ENCODE results near the gene RRBP1. TPM values are rescaled to one million over a fixed set of nuclear protein-coding genes. Genes with fewer than 3 reads are reported as not detected.

The RRBP1 gene
- total RNA-seq, 1 donor from 2014 or later: 124 TPM

DNA sequence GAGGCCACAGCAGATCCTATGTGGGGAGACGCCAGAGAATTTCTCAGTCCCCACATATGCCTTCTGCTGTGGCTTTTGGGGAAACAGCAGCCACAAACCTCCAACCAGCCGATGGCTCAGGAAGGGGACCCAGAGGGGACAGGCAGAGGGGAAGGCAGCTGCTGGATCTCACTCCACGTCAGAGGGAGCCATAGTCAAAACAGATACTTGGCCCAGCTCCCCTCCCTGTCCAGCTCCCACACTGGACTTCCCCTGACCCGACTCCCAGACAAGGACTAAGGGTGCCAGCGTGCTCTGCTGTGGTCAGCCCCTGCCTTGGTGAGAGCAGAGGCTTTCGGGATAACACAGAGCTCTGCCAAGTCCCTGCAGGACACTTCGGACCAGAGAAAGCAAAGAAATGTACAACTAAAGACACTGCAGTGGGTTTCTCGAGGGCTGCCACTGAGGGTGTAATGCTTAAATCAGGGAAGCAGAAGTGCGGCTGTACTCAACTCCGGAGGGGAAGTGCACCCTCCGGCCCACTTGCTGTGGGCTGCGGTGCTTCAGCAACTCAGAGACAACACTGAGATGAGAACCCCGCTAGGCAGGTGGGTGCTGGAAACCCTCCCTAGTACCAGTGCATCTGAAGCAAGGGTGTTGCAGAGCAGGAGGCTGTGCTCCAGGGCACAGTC lies 47.2 kb downstream of the RRBP1 start:
- no peak for DNase-seq (ENCODE audit: low spot score)

- DNase-seq (ENCODE audit: low spot score): no peak
Measured at GRCh38 chr20:17633850-17634500, 48.1 kb downstream of the RRBP1 start.

GRCh38 chr20:17633221-17633849 lies 48.7 kb downstream of the RRBP1 start:
- DNase-seq (ENCODE audit: low spot score): no peak

DNA sequence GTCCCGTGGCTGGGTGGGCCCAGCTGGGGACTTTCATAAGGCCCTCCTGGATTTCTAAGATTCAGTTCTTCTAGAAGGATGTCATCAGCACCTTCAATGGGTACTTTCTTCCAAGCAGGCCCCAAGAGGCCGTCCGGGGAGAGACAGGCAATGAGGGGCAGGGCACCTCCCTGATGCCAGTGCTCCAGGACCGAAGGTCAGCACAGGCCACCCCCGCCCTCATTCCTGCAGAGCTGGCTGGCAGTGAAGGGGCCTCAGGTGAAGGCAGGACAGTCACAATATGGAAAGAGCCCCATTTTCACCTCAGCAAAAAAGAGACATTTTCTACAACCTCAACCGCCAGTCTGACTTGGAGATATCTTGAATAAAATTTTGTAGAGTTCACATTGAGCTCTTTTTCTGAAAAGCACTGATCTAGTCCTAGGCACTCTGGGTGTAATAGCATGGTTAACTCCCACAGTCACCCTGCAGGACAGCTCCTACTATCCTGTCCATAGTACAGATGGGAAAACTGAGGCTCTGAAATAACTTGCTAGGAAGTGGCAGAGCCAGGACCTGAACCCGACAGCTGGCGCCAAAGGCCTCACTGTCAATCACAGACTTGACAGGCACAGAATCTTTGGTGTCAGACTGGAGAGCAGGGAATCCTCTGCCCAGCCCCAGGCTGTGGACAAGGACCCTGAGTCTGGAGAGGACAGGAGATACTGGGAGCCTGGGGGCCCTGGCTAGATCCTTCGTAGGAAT lies 50.3 kb downstream of the RRBP1 start:
- no peak for DNase-seq (ENCODE audit: low spot score)

DNA sequence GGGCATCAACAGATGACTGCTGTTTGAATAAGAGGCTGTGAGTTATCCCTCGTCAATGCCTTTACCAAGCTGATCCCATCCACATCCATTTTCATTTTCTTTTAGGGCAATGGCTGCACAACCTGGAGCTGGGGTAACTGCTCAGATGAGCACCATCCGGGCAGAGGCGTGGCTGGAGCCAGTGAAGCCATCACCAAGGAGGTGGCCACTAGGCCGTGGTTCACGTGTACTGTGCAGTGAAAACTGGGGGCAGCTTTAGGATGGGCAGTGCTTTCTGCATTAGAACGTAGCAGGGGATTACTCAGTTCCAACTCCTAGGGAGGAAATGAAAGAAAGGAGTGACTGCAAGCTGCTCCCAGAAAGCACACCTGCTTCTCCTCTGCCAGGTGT lies 51.2 kb downstream of the RRBP1 start:
- no peak for DNase-seq (ENCODE audit: low spot score)

DNA sequence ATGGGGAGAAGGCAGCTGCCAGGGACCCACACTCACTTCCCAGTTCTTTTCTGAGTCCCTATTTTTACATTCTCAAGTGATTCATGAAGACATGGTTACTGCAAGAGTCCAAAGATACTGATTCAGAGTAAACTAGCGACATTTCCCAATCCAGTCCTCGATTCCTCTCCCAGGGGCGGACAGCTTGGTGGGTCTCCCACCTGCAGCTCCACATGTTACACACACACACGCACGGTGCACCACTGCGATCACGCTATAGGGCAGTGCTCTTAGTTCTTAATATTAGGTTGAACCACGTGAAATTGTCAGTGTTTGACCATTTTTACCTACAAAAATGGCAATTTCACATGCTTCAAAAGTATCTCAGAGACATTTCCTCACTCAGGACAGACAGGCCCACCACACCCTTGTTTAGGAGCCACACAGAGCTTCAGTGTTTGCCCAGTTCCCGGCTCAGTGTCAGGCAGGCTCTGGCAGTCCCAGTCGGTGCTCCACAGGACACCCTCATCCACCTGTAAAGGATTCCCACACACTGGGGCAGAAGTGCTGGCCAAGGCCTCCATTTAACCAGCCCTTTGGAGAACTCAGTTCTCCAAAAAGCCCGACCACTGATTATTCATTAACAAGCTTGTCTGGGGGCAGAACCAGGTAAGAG lies 51.8 kb downstream of the RRBP1 start:
- no peak for DNase-seq (ENCODE audit: low spot score)

GRCh38 chr20:17629678-17630089 lies 52.4 kb downstream of the RRBP1 start:
- DNase-seq (ENCODE audit: low spot score): no peak

GRCh38 chr20:17629025-17629424 lies 53.0 kb downstream of the RRBP1 start:
- DNase-seq (ENCODE audit: low spot score): no peak

- DNase-seq (ENCODE audit: low spot score): no peak
Measured at GRCh38 chr20:17628101-17628841, 53.8 kb downstream of the RRBP1 start.

DNA sequence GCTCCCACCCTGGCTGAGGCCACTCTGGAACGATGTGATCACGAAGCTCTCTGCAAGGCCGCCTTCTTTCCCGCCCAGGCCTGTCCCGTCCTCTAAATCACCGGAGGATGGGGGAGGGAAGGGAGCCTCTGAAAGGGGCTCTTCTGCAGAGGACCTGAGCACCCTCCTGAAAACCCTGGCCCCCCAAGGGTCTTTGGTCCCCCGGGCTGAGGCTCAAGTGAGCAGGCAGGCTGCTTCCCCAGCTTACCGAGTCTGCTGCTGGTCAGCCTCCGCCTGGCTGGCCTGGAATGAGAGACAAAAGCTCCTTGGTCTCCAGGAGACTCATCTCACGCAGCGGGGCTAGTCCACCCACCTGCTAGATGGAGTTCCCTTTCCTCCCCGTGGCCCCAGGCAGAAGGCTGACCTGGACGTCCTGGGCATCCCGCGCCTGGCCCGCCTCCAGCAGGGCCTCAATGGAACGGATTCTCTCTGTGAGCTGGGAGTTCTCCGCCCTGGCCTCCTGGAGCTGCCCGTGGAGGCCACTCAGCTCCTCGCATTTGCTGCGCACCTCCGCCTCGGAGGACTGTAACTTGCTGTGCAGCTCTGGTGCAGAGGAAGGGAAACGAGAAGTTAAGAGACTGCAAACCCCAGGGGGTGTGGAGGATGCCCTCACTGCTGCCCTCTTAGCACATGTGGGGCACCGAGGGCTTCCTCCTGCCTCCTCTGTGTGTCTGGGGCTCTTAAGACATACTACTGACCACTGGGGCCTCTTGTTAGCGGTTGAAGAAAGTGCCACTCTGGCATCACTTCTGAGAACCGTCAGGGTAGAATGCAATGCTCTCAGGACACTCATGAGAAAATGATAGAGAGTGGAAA lies 54.7 kb downstream of the RRBP1 start:
- DNase-seq (ENCODE audit: low spot score): no peak

GRCh38 chr20:17626217-17627007 lies 55.6 kb downstream of the RRBP1 start:
- DNase-seq (ENCODE audit: low spot score): no peak

DNA sequence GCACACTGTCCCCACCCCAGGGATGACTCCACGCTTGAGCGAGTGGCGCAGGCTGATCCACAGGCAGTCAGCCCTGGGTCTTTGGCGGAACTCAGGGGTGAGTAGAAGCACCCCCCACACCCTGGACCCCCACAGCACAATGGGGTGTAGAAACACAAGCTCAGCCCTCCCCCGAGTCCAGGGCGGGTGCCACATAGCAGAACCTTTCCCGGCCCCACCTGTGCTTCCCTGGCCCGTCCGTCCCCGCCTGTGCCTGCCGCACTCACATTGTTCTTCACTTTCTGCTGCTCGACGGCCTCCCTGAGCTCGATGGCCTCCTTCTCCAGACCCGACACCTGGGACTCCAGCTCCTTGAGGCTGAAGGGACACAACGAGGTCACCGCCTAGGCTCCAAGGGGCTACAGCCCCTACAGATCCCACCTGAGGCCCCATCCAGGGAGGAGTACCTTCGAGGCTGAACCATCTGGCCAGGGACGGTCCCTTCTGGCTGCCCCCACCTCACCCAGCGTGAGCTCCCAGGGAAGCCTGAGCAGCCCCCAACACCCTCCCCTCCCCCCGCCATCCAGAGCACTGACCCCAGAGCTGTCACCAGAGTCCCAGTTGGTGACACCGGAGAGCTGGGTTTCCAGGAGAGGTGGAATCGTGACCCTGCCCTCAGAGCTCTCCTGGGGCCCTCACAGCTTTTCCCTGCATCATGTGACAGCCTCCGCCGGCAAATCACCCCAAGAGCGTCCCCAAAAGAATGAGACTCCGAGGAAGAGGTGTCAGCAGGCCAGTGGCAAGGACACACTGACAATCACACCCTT lies 56.6 kb downstream of the RRBP1 start:
- no peak for DNase-seq (ENCODE audit: low spot score)

DNA sequence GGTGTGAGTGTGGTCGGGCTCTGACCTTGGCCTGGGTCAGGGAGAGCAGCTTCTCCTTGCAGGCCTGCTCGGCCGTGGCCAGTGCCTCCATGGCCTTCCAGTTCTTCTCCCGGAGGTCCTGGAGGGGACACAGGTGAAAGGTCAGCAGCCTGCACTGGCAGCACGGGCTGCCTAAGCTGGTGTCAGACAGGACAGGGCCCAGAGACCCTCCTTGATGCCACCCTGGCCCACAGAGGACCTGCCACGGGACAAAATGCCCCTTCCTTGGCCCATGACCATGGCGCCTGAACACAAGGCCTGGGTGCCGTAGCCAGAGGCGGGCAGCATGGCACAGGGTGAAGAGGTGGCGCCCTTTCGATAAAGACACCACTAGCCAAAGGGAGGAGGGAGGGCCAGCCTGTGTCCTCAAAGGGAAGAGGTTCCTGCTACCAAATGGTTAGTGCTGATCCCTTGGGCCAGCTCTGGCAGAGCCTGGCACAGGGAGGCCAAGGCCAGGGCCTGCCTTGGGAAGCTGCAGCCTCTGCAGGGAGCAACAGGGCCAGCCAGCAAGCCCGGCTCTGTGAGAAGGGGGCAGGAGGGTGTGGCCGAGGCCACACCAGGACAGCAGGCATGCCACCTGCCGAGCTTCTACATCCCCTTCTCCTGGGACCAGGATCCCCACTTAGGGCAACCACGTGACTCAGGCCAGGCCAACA lies 57.3 kb downstream of the RRBP1 start:
- DNase-seq (ENCODE audit: low spot score): no peak

- DNase-seq (ENCODE audit: low spot score): no peak
Measured at GRCh38 chr20:17624070-17624469, 58.0 kb downstream of the RRBP1 start.

GRCh38 chr20:17622851-17623508 lies 59.1 kb downstream of the RRBP1 start:
- no peak for DNase-seq (ENCODE audit: low spot score)

- no peak for DNase-seq (ENCODE audit: low spot score)
Measured at GRCh38 chr20:17622086-17622850, 59.8 kb downstream of the RRBP1 start.
